ENCODE data around the gene TP53I13. TPM values are rescaled to one million over a fixed set of nuclear protein-coding genes. Genes with fewer than 3 reads are reported as not detected.

The TP53I13 gene
- total RNA-seq, 1 donor, result 41.8 TPM

DNA sequence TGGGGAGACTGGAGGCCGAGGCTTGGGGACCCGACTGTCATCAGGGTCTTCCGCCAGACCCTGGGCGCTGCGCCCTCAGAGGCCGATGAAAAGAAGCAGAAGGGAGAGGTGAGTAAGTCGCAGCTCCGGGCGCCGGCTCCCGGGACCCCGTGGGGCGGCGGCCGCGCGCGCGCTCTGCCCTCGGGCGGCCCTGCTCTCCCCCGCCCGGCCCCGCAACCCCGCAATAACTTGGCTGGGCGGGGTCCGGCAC, 1.3 kb upstream of the TP53I13 start:
- H3K4me3 ChIP-seq (ENCODE audit: low read depth, low read length), result peak overlapping the region; percentile 76
- TF ChIP-seq, protein P1, sequence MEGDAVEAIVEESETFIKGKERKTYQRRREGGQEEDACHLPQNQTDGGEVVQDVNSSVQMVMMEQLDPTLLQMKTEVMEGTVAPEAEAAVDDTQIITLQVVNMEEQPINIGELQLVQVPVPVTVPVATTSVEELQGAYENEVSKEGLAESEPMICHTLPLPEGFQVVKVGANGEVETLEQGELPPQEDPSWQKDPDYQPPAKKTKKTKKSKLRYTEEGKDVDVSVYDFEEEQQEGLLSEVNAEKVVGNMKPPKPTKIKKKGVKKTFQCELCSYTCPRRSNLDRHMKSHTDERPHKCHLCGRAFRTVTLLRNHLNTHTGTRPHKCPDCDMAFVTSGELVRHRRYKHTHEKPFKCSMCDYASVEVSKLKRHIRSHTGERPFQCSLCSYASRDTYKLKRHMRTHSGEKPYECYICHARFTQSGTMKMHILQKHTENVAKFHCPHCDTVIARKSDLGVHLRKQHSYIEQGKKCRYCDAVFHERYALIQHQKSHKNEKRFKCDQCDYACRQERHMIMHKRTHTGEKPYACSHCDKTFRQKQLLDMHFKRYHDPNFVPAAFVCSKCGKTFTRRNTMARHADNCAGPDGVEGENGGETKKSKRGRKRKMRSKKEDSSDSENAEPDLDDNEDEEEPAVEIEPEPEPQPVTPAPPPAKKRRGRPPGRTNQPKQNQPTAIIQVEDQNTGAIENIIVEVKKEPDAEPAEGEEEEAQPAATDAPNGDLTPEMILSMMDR (IDR thresholded peaks at IDR 0.05; ENCODE audit: insufficient read depth, low read length), result no peak
- DNase-seq (ENCODE audit: low read depth), result no peak

DNA sequence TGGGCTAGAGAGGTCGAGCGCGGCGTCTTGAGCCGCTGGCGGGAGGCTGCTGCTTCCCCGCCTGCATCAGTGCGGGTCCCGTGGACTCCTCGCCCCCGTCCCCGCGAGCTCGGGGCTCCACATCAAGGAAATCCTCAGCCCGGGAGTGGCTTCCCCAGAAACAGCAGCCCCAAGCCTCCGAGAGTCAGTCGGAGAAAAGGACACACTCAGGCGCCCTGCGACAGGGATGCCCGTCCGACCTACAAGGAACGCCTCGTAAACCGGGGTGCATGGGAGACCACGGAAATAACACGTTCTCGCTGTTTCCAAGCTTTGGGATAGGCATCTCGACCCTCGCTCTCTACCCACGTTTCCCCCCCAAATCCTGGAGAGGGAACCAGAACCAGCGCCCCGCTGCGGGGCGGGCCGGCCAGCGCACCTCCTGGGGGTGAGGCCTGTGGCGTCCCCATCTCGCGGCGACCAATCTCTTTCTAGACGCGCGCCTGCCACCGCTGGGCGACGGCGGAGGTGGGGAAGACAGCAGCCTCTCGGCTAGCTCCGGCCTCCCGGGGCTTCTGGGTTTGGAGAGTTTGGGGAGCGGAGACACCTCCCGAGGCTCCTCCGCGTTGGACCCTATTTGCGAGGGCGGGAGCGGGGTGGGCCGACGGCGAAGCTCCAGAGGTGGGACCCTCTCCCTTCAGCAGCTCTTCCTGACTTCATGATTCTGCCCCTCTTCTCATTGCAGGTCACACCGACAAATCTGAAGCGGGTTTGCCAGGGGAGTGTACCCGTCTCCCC, 759 bp upstream of the TP53I13 start:
- H3K4me3 ChIP-seq (ENCODE audit: low read depth, low read length), result peak overlapping the region; percentile 76
- TF ChIP-seq, protein P1 (IDR thresholded peaks at IDR 0.05; ENCODE audit: insufficient read depth, low read length), result peak; percentile 45
- peak; percentile 26 for DNase-seq (ENCODE audit: low read depth)

DNA sequence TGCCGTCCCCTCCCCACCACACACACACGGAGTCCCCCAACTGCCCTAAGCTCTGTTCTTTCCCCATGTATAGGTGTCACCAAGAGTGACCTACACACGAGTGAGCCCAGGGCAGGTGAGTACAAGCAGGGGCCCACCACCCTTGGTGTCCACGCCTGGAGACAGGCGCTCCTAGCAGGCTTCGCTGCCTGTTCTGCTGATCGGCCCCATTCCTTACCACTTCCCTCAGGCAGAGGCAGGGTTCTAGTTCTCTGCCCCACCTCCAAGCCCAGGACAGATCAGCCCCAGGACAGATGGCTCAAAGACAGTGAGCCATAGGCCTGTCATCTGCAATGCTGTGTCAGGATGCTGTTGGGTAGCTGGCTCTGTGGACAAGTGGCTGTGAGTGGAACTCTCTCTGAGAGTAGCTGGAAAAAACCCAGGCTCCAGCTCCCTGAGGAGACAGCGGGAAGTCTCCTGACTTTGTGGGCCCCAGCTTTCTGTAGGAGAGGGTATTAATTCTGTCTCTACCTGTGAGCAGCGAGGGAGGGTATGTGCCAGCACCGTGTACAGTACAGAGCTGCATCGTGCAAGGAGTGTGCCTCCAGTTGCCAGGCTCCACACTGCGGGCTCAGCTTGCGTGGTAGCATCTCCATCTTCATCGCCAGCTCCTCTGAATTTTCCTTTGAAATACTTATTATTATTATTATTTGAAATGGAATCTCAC, 897 bp downstream of the TP53I13 start:
- TF ChIP-seq, protein P1 (IDR thresholded peaks at IDR 0.05; ENCODE audit: insufficient read depth, low read length), result no peak
- no peak for DNase-seq (ENCODE audit: low read depth)
- H3K4me3 ChIP-seq (ENCODE audit: low read depth, low read length), result peak overlapping the region; percentile 76

DNA sequence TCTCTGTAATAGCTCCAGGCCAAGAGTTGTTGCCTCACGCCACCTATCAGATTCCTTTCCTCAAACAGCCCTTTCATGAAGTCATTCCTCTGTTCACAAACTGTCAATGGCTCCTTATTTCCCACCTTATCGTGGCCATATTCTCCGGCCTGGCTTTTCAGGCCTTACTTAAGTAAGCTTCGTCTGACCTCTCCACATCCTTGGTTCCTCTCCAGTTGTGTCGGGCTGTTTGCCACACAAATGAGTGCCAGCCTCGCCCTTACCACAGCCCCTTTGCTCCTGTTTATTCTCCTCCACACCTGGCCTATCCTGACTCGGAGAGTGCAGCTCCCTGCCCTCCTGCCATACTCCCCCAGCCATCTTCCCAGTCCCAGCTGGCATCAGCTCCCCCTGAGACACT, 2.0 kb downstream of the TP53I13 start:
- TF ChIP-seq, protein P1 (IDR thresholded peaks at IDR 0.05; ENCODE audit: insufficient read depth, low read length), result no peak
- no peak overlapping the region for H3K4me3 ChIP-seq (ENCODE audit: low read depth, low read length)
- DNase-seq (ENCODE audit: low read depth), result no peak

DNA sequence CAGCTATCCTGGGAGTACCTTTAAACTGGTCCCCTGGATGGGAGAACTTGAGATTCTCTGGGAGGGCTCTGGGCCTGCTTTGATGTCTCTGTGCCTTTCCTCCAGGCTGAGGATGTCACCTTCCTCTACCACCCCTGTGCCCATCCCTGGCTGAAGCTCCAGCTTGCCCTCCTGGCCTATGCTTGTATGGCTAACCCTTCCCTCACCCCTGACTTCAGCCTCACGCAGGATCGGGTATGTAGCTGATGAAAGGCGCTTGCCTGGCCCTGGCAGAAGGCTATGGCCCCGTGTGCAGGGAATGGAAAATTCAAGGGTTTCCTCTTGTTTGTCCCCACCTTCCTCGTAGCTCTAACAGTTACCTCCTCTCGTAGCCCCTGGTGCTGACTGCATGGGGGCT, 3.0 kb downstream of the TP53I13 start:
- H3K4me3 ChIP-seq (ENCODE audit: low read depth, low read length), result no peak overlapping the region
- DNase-seq (ENCODE audit: low read depth), result no peak
- TF ChIP-seq, protein P1 (IDR thresholded peaks at IDR 0.05; ENCODE audit: insufficient read depth, low read length), result no peak

DNA sequence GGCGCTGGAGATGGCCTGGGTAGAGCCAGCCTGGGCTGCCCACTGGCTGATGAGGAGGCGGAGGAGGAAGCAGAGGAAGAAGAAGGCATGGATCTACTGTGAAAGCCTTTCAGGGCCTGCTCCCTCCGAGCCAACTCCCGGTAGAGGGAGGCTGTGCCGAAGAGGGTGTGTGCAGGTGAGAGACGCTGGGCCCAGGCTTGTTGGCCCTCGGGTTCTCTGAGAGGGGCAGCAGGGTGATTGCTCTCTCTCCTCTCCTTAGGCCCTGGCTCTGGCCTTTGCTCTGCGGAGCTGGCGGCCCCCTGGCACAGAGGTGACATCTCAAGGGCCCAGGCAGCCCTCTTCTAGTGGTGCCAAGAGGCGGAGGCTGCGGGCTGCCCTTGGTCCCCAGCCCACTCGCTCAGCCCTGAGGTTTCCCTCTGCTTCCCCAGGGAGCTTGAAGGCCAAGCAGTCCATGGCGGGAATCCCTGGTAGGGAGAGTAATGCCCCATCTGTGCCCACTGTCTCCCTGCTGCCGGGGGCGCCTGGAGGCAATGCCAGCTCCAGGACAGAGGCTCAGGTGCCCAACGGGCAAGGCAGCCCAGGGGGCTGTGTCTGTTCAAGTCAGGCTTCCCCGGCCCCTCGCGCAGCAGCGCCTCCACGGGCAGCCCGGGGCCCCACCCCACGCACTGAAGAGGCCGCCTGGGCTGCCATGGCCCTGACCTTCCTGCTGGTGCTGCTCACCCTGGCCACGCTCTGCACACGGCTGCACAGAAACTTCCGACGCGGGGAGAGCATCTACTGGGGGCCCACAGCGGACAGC, 3.6 kb downstream of the TP53I13 start:
- DNase-seq (ENCODE audit: low read depth), result no peak
- TF ChIP-seq, protein P1 (IDR thresholded peaks at IDR 0.05; ENCODE audit: insufficient read depth, low read length), result no peak
- H3K4me3 ChIP-seq (ENCODE audit: low read depth, low read length), result no peak overlapping the region

All from fibroblast of the aortic adventitia (primary cell).